Panc1 (cell line): ENCODE data around the gene VPS11.

Source experiments
- POLR2AphosphoS5 ChIP-seq: IDR thresholded peaks from 2 replicates; pipeline ENCODE4 v1.6.1; 2012; ENCODE audit warnings: mild to moderate bottlenecking, low read depth, low read length, moderate library complexity
- TCF7L2 ChIP-seq: IDR thresholded peaks from 2 replicates; pipeline ENCODE4 v1.6.1; 2011; ENCODE audit warnings: mild to moderate bottlenecking, low read depth, low read length, inconsistent platforms
- TF ChIP-seq, protein P1 (sequence below): fragments of 450-650 bp; IDR thresholded peaks from 2 replicates; pipeline ENCODE4 v1.5.1; 2017; ENCODE audit warnings: mild to moderate bottlenecking

GRCh38 chr11:119044708-119045107 is 22.9 kb upstream of the VPS11 start:
- TF ChIP-seq, protein P1, sequence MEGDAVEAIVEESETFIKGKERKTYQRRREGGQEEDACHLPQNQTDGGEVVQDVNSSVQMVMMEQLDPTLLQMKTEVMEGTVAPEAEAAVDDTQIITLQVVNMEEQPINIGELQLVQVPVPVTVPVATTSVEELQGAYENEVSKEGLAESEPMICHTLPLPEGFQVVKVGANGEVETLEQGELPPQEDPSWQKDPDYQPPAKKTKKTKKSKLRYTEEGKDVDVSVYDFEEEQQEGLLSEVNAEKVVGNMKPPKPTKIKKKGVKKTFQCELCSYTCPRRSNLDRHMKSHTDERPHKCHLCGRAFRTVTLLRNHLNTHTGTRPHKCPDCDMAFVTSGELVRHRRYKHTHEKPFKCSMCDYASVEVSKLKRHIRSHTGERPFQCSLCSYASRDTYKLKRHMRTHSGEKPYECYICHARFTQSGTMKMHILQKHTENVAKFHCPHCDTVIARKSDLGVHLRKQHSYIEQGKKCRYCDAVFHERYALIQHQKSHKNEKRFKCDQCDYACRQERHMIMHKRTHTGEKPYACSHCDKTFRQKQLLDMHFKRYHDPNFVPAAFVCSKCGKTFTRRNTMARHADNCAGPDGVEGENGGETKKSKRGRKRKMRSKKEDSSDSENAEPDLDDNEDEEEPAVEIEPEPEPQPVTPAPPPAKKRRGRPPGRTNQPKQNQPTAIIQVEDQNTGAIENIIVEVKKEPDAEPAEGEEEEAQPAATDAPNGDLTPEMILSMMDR: no peak
- TF ChIP-seq POLR2AphosphoS5 (no peak; the same call in 1 of the 2 replicates), TCF7L2 (no peak)
